Lung (tissue), 12 donors: ENCODE data around the gene NOD1. TPM values are rescaled to one million over a fixed set of nuclear protein-coding genes. Genes with fewer than 3 reads are reported as not detected.
A peak's percentile ranks its signal among the peaks of the same experiment; 100 is the strongest.
"Not testable (repeated sequence)": the region's sequence is repeated elsewhere in the genome, so short reads cannot be mapped to it uniquely, and the experiment has no call there.

ENCODE experiments used
- ATAC-seq: fragments of 200-7000 bp; cut with Tn5 transposase; one replicate; pipeline ENCODE4 v1.9.1; 2020; ENCODE audit warnings: moderate number of reproducible peaks; ENCODE audit not compliant: insufficient read depth, low FRiP score
- DNase-seq, 3 donors: peaks; one replicate each; pipeline ENCODE4 v3.0.0-alpha.2; 2013 to 2017
- H3K27ac ChIP-seq, 2 donors: one replicate each; pipeline ENCODE4 v1.5.1; 2013; ENCODE audit warnings: mild to moderate bottlenecking in 2 of 2, moderate library complexity in 2 of 2, control low read depth in 1 of 2, inconsistent platforms in 1 of 2, low read depth in 1 of 2, low read length in 1 of 2
- H3K27me3 ChIP-seq, 3 donors: one replicate each; pipeline ENCODE4 v1.5.1; 2013; ENCODE audit warnings: low read length in 2 of 3; ENCODE audit not compliant: control insufficient read depth in 3 of 3, insufficient read depth in 3 of 3
- H3K36me3 ChIP-seq, 4 donors: one replicate each; pipeline ENCODE4 v1.5.1; 2013; ENCODE audit warnings: low read length in 4 of 4, mild to moderate bottlenecking in 1 of 4, moderate library complexity in 1 of 4; ENCODE audit not compliant: control insufficient read depth in 4 of 4, insufficient read depth in 4 of 4
- H3K4me1 ChIP-seq, 5 donors: one replicate each; pipeline ENCODE4 v1.5.1; 2013; ENCODE audit warnings: low read length in 5 of 5, mild to moderate bottlenecking in 2 of 5, moderate library complexity in 1 of 5; ENCODE audit not compliant: control insufficient read depth in 5 of 5, insufficient read depth in 5 of 5
- H3K4me3 ChIP-seq: one replicate; pipeline ENCODE4 v1.5.1; 2013; ENCODE audit warnings: mild to moderate bottlenecking, control low read depth, moderate library complexity
- H3K9ac ChIP-seq, 2 donors: one replicate each; pipeline ENCODE4 v1.5.1; 2013; ENCODE audit warnings: low read length in 2 of 2, control low read depth in 1 of 2; ENCODE audit not compliant: insufficient read depth in 1 of 2
- H3K9me3 ChIP-seq, 4 donors: one replicate each; pipeline ENCODE4 v1.5.1; 2013; ENCODE audit warnings: low read length in 3 of 4, mild to moderate bottlenecking in 1 of 4, moderate library complexity in 1 of 4; ENCODE audit not compliant: control insufficient read depth in 4 of 4, insufficient read depth in 3 of 4
- CTCF ChIP-seq: IDR thresholded peaks from 2 replicates; pipeline ENCODE4 v1.5.1; 2012; ENCODE audit warnings: mild to moderate bottlenecking; ENCODE audit errors: control extremely low read depth, extremely low read depth
- WGBS, 2 donors: extraction: QIAGEN DNeasy Blood & Tissue Kit; methylation state at CpG; one replicate each; pipeline ENCODE4 v1.1.7; 2013; 5-methylcytosine and 5-hydroxymethylcytosine counted together
- polyA plus RNA-seq, 2 donors: library from polyadenylated mRNA; stranded (reverse); fragments of 200-250 nt; gene quantifications; one replicate each; pipeline ENCODE4 v1.2.1, GENCODE V29; 2013
- total RNA-seq, 2 donors: library from RNA; depleted of rRNA in 1 of 2; stranded (reverse); fragments of >200 nt in 1 of 2; gene quantifications; one replicate each; pipeline ENCODE4 v1.2.1, GENCODE V29; 2014 to 2021
- donor health status: control.
- donor health status: control.
- donor health status: Bipolar disorder and iron deficiency.
- donor health status: healthy.
- donor health status: DM: yes; HTN: yes; CAD: no.

NOD1 gene
- total and polyA plus RNA-seq, 4 donors = 11.5 to 46.1 (median 21.5) TPM

GRCh38 chr7:30485667-30486066, 7.1 kb upstream of the NOD1 start:
- H3K9ac ChIP-seq = no peak overlapping the region
- no peaks in the 10 kb centered on the region for H3K36me3 ChIP-seq
- no peak for DNase-seq
- H3K4me3 ChIP-seq = no peak overlapping the region
- no peak for ATAC-seq
- H3K4me1 ChIP-seq = no peaks in the 10 kb centered on the region
- H3K9me3 ChIP-seq = no peaks in the 10 kb centered on the region
- no peak for TF ChIP-seq CTCF
- 92 to 100% methylated on average over 1 of the region's 1 CpG for WGBS, 2 donors
- no peak overlapping the region for H3K27ac ChIP-seq
- no peaks in the 10 kb centered on the region for H3K27me3 ChIP-seq

- not testable (repeated sequence) for H3K9ac ChIP-seq, H3K27me3 ChIP-seq, H3K36me3 ChIP-seq, ATAC-seq, H3K9me3 ChIP-seq, H3K27ac ChIP-seq, H3K4me3 ChIP-seq, DNase-seq
- 96 to 98% methylated on average over 9 of the region's 9 CpGs for WGBS, 2 donors
- H3K4me1 ChIP-seq = peaks cover 0 to 25% (median 6%) of the 10 kb centered on the region in 5 donors
Measured at GRCh38 chr7:30481416-30481815, 2.8 kb upstream of the NOD1 start.

DNA sequence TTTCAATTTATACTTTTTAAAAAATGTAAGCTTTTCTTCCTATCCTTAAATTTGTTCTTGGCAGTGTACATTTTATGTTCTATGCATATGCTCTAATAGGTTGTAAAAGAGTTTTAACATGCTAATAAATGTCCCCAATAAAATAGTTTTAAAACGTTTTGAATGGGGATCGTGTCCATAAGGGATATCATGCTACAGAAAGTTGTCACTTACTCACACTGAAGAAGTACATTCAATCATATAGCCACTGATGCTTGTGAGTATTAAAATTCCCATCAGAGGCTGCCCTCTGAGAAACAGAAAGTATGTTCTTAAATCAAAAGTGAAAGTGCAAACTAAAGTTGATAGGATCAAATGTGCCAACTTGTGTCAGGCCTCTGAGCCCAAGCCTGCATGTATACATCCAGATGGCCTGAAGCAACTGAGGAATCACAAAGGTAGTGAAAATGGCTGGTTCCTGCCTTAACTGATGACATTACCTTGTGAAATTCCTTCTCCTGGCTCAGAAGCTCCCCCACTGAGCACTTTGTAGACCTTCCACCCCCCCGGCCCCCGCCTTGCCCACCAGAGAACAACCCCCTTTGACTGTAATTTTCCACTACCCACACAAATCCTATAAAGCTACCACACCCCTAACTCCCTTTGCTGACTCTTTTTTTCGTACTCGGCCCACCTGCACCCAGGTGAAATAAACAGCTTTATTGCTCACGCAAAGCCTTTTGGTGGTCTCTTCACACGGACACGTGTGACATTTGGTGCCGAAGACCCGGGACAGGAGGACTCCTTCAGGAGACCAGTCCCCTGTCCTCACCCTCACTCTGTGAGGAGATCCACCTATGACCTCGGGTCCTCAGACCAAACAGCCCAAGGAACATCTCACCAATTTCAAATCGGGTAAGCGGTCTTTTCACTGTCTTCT, 877 bp upstream of the NOD1 start:
- H3K4me1 ChIP-seq = peaks cover 0 to 44% (median 13%) of the 10 kb centered on the region in 5 donors
- peak overlapping the region; percentile 97 to 100 for H3K27ac ChIP-seq
- no peak overlapping the region for H3K4me3 ChIP-seq
- H3K9me3 ChIP-seq = no peaks in the 10 kb centered on the region
- peak in 2 of 3 donors; percentile 66 to 71 for DNase-seq
- H3K9ac ChIP-seq = peak overlapping the region; percentile 21 to 84
- 83 to 85% methylated on average over 14 of the region's 14 CpGs for WGBS, 2 donors
- no peak for TF ChIP-seq CTCF
- no peaks in the 10 kb centered on the region for H3K27me3 ChIP-seq
- ATAC-seq = no peak
- peaks cover 0 to 3% (median 0%) of the 10 kb centered on the region in 4 donors for H3K36me3 ChIP-seq

DNA sequence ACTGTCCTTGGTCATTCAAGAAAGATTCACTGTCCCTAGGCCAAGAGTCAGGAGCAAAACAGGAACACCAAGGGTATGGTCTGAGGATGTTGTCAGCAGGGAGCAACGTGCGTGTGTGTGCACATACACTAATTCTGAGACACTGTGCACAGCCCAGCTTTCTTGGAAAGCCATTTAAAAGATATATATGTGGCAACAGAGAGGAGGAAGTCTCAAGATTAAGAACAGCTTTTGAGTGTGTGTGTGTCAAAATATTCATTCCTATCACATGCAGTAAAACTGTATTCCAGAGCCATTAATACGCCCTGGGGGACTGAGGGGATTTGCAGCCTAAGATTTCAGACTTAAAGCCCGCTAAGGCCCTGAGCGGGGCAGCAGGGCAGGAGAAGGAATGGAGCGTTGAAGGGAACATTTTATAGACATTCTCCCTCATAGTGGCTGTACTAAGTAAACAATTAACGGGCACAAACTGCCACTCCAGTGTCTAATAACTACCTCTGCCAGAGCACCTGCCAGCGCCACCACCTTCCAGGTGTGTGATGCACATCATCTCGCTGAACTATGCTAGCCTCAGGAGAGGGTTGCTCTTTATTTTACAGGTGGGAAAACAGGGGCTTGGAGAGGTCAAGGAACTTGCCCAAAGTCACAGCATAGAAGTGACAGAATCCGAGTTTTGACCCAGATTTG, 2.0 kb downstream of the NOD1 start:
- H3K4me3 ChIP-seq = no peak overlapping the region
- no peak for DNase-seq
- WGBS, 2 donors = 59 to 66% methylated on average over 10 of the region's 10 CpGs
- peak overlapping the region in 1 of 2 donors; percentile 64 for H3K9ac ChIP-seq
- H3K27ac ChIP-seq = peak overlapping the region; percentile 18 to 54
- no peaks in the 10 kb centered on the region for H3K27me3 ChIP-seq
- H3K36me3 ChIP-seq = peaks cover 0 to 3% (median 0%) of the 10 kb centered on the region in 4 donors
- no peak for ATAC-seq
- TF ChIP-seq CTCF = no peak
- no peaks in the 10 kb centered on the region for H3K9me3 ChIP-seq
- H3K4me1 ChIP-seq = peaks cover 18 to 64% (median 33%) of the 10 kb centered on the region in 5 donors
